Smooth muscle cell (in vitro differentiated cells): ENCODE measurements around the gene NPC2. TPM values are rescaled to one million over a fixed set of nuclear protein-coding genes. Genes with fewer than 3 reads are reported as not detected.

Experiments used
- DNase-seq: peaks from one replicate; lab custom pipeline; 2025; ENCODE audit not compliant: unreplicated experiment; lab: John Stamatoyannopoulos, UW
- H2AFZ ChIP-seq: fragments of 200-600 bp; sonication (generic); 2 replicates; pipeline ENCODE4 v1.6.0; 2016; ENCODE audit warnings: antibody characterized with exemption, low read depth, mild to moderate bottlenecking
- H3F3A ChIP-seq: fragments of 200-600 bp; sonication (generic); 2 replicates; pipeline ENCODE4 v1.6.0; 2017; ENCODE audit warnings: antibody characterized with exemption, low read depth
- H3K27ac ChIP-seq: fragments of 200-600 bp; sonication (generic); 2 replicates; pipeline ENCODE4 v1.5.1; 2016; ENCODE audit warnings: low read depth, mild to moderate bottlenecking
- H3K27me3 ChIP-seq: fragments of 200-600 bp; sonication (generic); 2 replicates; pipeline ENCODE4 v1.6.1; 2016; ENCODE audit warnings: low read depth, mild to moderate bottlenecking
- H3K36me3 ChIP-seq: fragments of 200-600 bp; sonication (generic); 2 replicates; pipeline ENCODE4 v1.5.1; 2016; ENCODE audit warnings: low read depth
- H3K4me1 ChIP-seq: fragments of 200-600 bp; sonication (generic); 2 replicates; pipeline ENCODE4 v1.5.1; 2016; ENCODE audit warnings: low read depth
- H3K4me2 ChIP-seq: fragments of 200-600 bp; sonication (generic); 2 replicates; pipeline ENCODE4 v1.6.0; 2016; ENCODE audit warnings: mild to moderate bottlenecking
- H3K4me3 ChIP-seq: fragments of 200-600 bp; sonication (generic); 2 replicates; pipeline ENCODE4 v1.5.1; 2016; ENCODE audit warnings: mild to moderate bottlenecking
- H3K79me2 ChIP-seq: fragments of 200-600 bp; sonication (generic); 2 replicates; pipeline ENCODE4 v1.6.0; 2016; ENCODE audit warnings: low read depth, mild to moderate bottlenecking
- H3K9ac ChIP-seq: fragments of 200-600 bp; sonication (generic); 2 replicates; pipeline ENCODE4 v1.6.0; 2016; ENCODE audit warnings: low read depth
- H3K9me3 ChIP-seq: fragments of 200-600 bp; sonication (generic); replicated peaks from 2 replicates; pipeline ENCODE4 v1.5.1; 2016; ENCODE audit warnings: low read depth
- H4K20me1 ChIP-seq: fragments of 200-600 bp; sonication (generic); 2 replicates; pipeline ENCODE4 v1.6.0; 2016; ENCODE audit warnings: low read depth
- CTCF ChIP-seq: fragments of 200-600 bp; sonication (generic); IDR thresholded peaks from 2 replicates; pipeline ENCODE4 v1.5.1; 2017; ENCODE audit warnings: borderline replicate concordance, mild to moderate bottlenecking, antibody characterized with exemption; ENCODE audit not compliant: insufficient read depth, poor library complexity, severe bottlenecking
- WGBS: methylation state at CpG from one replicate; pipeline ENCODE4 v1.1.7; 2016; ENCODE audit warnings: low lambda C conversion rate; 5-methylcytosine and 5-hydroxymethylcytosine counted together
- polyA plus RNA-seq: library from polyadenylated mRNA; unstranded; fragments of >200 nt; fragmentation: Nextera tagmentation; extraction: Ambion mirVana; gene quantifications from 2 replicates; pipeline ENCODE4 v1.2.1, GENCODE V29; 2016
- total RNA-seq: library from RNA; depleted of rRNA; stranded (reverse); fragments of >200 nt; gene quantifications from 2 replicates; pipeline ENCODE4 v1.2.3, GENCODE V29; 2014

The NPC2 gene
- total and polyA plus RNA-seq, 2 experiments from 2014 or later = 137 to 496 TPM

- WGBS = 86% methylated on average over 2 of the region's 2 CpGs
- Histone ChIP-seq H2AFZ (no peak overlapping the region), H3K36me3 (no peaks in the 10 kb centered on the region), H3K9me3 (no peaks in the 10 kb centered on the region), H3K4me1 (no peaks in the 10 kb centered on the region), H3K9ac (no peak overlapping the region), H3K27ac (no peak overlapping the region), H3K79me2 (no peaks in the 10 kb centered on the region), H3K27me3 (no peaks in the 10 kb centered on the region), H4K20me1 (no peaks in the 10 kb centered on the region), H3K4me2 (no peak overlapping the region), H3F3A (no peaks in the 10 kb centered on the region), H3K4me3 (no peak overlapping the region)
- DNase-seq = no peak
- TF ChIP-seq CTCF = peak; percentile 72
These were observed 14.0 kb downstream of the NPC2 start for GRCh38 chr14:74478996-74479635.

DNA sequence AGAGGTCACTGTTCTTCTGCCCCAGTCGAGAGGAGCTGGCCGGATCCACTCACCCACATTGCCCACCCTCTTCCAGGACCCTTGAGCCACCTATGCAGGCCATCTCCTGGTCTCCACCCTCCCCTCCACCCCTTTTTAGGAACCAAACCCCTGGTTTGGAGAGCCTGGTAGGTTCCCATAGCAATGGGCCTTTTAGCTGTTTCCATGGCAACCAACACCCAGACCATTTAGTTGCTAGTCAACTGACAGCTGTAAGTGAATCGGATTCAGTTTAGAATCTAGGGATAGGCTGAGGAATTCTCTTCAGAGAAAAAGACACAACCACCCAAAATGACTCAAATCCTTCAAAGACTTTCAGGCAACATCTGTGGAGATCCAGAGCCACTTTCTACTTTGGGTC lies 16.5 kb downstream of the NPC2 start:
- Histone ChIP-seq H3F3A (no peaks in the 10 kb centered on the region), H3K4me1 (no peaks in the 10 kb centered on the region), H3K9ac (no peak overlapping the region), H3K27me3 (no peaks in the 10 kb centered on the region), H4K20me1 (no peaks in the 10 kb centered on the region), H3K4me2 (no peak overlapping the region), H3K36me3 (no peaks in the 10 kb centered on the region), H3K9me3 (no peaks in the 10 kb centered on the region), H2AFZ (no peak overlapping the region), H3K79me2 (no peaks in the 10 kb centered on the region), H3K4me3 (no peak overlapping the region), H3K27ac (no peak overlapping the region)
- WGBS = 96% methylated on average over 3 of the region's 3 CpGs
- no peak for TF ChIP-seq CTCF
- DNase-seq = no peak

DNA sequence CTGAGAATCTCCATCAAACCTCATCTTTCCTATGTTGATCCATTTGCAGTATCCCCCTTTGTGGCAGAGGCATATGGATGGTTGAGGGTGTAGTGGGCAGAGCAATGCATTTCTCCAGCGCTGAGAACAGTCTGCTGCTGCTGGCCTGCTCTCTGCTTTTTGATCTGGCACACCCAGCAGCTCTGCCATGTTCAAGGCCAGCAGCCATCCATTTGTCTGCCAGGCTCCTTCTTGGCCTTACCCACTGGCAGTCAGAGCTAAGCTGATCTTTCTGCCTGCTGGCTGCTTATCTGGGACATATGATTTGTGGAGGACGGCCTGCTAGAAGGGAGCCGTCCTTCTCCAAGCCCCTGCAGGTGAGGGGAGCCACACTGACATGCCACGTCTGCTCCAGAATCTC lies 17.0 kb downstream of the NPC2 start:
- H3K79me2 ChIP-seq = no peaks in the 10 kb centered on the region
- H2AFZ ChIP-seq = no peak overlapping the region
- H3K9me3 ChIP-seq = no peaks in the 10 kb centered on the region
- no peak for DNase-seq
- H3K4me3 ChIP-seq = no peak overlapping the region
- no peak for TF ChIP-seq CTCF
- H3F3A ChIP-seq = no peaks in the 10 kb centered on the region
- no peaks in the 10 kb centered on the region for H3K4me1 ChIP-seq
- H3K27ac ChIP-seq = no peak overlapping the region
- H3K9ac ChIP-seq = no peak overlapping the region
- WGBS = 91% methylated on average over 4 of the region's 4 CpGs
- H3K4me2 ChIP-seq = no peak overlapping the region
- H3K36me3 ChIP-seq = no peaks in the 10 kb centered on the region
- no peaks in the 10 kb centered on the region for H4K20me1 ChIP-seq
- no peaks in the 10 kb centered on the region for H3K27me3 ChIP-seq

DNA sequence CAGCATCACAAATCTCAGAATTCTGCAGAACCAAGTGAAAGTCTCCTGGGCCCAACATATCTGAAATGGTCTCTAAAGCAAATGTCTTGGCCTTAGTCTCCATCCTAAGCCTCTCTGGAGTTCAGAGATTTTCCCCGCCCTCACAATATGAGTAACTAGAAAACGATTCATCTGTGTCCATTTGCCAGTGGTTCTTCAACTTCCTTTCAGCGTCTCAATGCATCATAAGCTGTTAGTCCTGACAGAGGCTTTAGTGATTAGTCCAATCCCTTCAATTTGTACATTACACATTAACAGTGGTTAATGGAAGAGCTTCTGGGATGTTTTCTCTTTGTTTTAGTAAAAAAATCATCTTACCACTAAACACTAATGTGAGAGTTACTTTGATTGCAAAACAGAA lies 17.4 kb downstream of the NPC2 start:
- Histone ChIP-seq H3K9ac (no peak overlapping the region), H3F3A (no peaks in the 10 kb centered on the region), H4K20me1 (no peaks in the 10 kb centered on the region), H3K9me3 (no peaks in the 10 kb centered on the region), H3K27me3 (no peaks in the 10 kb centered on the region), H3K4me1 (no peaks in the 10 kb centered on the region), H2AFZ (no peak overlapping the region), H3K27ac (no peak overlapping the region), H3K4me3 (no peak overlapping the region), H3K79me2 (no peaks in the 10 kb centered on the region), H3K4me2 (no peak overlapping the region), H3K36me3 (no peaks in the 10 kb centered on the region)
- 39% methylated on average over 3 of the region's 3 CpGs for WGBS
- TF ChIP-seq CTCF = no peak
- DNase-seq = no peak
